Measurements from ENCODE around the gene SMCP. TPM values are rescaled to one million over a fixed set of nuclear protein-coding genes. Genes with fewer than 3 reads are reported as not detected.

SMCP gene, protein sequence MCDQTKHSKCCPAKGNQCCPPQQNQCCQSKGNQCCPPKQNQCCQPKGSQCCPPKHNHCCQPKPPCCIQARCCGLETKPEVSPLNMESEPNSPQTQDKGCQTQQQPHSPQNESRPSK
- total RNA-seq = not detected
- polyA plus RNA-seq = not detected
- long read RNA-seq, donor 1 = 0 reads
- long read RNA-seq, donor 2 = 0 reads

DNA sequence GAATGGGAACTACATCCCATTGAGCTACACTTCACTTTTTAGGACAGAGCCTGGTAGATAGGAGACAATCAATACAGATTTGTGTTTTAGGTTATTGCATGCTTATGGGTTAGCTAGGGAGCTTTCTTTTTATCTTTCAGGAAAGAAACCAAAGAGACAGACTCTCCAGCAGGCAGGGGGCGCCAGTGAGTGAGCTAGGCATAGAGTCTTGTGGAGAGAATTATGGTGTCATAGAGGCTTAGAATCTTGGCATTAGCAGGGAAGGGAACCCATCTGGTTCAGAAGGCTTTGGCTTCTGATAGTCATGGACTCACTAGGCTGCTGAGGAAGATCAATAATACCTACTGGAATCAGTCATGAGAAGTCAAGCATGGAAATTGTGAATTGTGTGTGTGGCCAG, at the start of gene SMCP:
Gene SMCP (plus strand): TSS at position 281 of the 400 bp plus-strand sequence. CDS start 6,101 bp downstream, outside the sequence.
- no peak for DNase-seq
- ATAC-seq (ENCODE audit: low FRiP score) = no peak
- H3K27ac ChIP-seq (ENCODE audit: low read depth in 1 of 2, low read length in 2 of 2) = no peak within 1 kb of the TSS
- no peaks in the 10 kb centered on the region for H3K36me3 ChIP-seq (ENCODE audit: control insufficient read depth in 1 of 2, insufficient read depth in 2 of 2, low read length in 1 of 2)
- no peaks in the 10 kb centered on the region for H3K27me3 ChIP-seq (ENCODE audit: control insufficient read depth in 1 of 2, insufficient read depth in 2 of 2, low read length in 1 of 2)
- WGBS, 2 donors = 10 to 11% methylated on average over 1 of the region's 1 CpG
- H3K4me1 ChIP-seq (ENCODE audit: control insufficient read depth in 1 of 2, insufficient read depth in 2 of 2, low read length in 2 of 2) = no peaks in the 10 kb centered on the region
- no peaks in the 10 kb centered on the region for H3K9me3 ChIP-seq (ENCODE audit: control insufficient read depth, low read length)
- intact Hi-C loops (cut with DNase I) = no loop called here
- H3K4me3 ChIP-seq (ENCODE audit: low read length in 2 of 2) = no peak within 1 kb of the TSS

DNA sequence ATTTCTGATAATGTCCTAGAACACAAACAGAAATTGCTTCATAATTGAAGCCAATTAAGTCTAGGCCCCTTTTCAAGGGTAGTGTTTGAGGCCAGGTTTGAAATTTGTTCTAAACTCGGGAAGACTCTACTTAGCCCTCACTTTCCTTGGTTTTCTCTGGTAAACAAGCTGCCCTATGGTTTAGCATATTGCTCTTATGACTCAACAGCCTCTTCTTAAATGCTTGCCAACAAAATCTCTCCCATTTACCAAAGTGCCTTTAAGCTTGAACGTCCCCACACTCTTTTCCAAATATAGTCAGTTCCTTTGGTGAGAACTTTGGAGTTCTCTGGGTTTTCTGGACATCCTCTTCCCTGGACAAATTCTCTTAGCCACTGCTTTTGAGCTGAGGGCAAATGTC, 41.3 kb upstream of the SMCP start:
- no peak overlapping the region for H3K4me3 ChIP-seq (ENCODE audit: low read length in 2 of 2)
- H3K9me3 ChIP-seq (ENCODE audit: control insufficient read depth, low read length) = no peaks in the 10 kb centered on the region
- H3K27ac ChIP-seq (ENCODE audit: low read depth in 1 of 2, low read length in 2 of 2) = no peak overlapping the region
- DNase-seq (no peak), ATAC-seq (ENCODE audit: low FRiP score) (no peak)
- intact Hi-C loops (cut with DNase I) = no loop called here
- no peaks in the 10 kb centered on the region for H3K27me3 ChIP-seq (ENCODE audit: control insufficient read depth in 1 of 2, insufficient read depth in 2 of 2, low read length in 1 of 2)
- 41 to 42% methylated on average over 2 of the region's 2 CpGs for WGBS, 2 donors
- H3K36me3 ChIP-seq (ENCODE audit: control insufficient read depth in 1 of 2, insufficient read depth in 2 of 2, low read length in 1 of 2) = no peaks in the 10 kb centered on the region
- H3K4me1 ChIP-seq (ENCODE audit: control insufficient read depth in 1 of 2, insufficient read depth in 2 of 2, low read length in 2 of 2) = no peaks in the 10 kb centered on the region

DNA sequence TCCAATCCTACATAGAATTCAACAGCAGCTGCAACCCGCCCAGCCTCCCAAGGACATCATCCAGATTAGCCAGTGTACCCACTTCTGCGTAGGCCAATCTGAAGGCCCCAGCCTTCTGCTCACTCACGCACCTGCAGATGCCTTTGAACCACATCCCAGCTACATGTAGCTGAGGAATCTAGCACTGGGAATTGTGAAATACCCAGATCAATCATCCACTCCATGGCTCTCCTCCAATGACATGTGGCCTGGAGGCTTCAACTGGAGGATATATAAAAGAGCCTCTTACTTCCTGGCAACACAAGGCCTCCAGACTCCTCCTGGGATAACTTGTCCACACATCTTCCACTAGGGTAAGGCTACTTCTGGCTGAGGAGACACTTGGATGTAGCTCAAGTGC, 35.6 kb upstream of the SMCP start, which contains the start of gene LCE6A:
Gene LCE6A (plus strand): TSS at position 301 of the 400 bp plus-strand sequence. CDS start 665 bp downstream, outside the sequence.
- intact Hi-C loops (cut with DNase I) = no loop called here
- DNase-seq (no peak), ATAC-seq (ENCODE audit: low FRiP score) (no peak)
- H3K36me3 ChIP-seq (ENCODE audit: control insufficient read depth in 1 of 2, insufficient read depth in 2 of 2, low read length in 1 of 2) = no peaks in the 10 kb centered on the region
- no peak within 1 kb of the TSS for H3K4me3 ChIP-seq (ENCODE audit: low read length in 2 of 2)
- no peaks in the 10 kb centered on the region for H3K27me3 ChIP-seq (ENCODE audit: control insufficient read depth in 1 of 2, insufficient read depth in 2 of 2, low read length in 1 of 2)
- H3K27ac ChIP-seq (ENCODE audit: low read depth in 1 of 2, low read length in 2 of 2) = no peak within 1 kb of the TSS
- 86 to 89% methylated on average over 3 of the region's 3 CpGs for whole genome bisulfite sequencing, 2 donors
- H3K4me1 ChIP-seq (ENCODE audit: control insufficient read depth in 1 of 2, insufficient read depth in 2 of 2, low read length in 2 of 2) = no peaks in the 10 kb centered on the region
- H3K9me3 ChIP-seq (ENCODE audit: control insufficient read depth, low read length) = no peaks in the 10 kb centered on the region

DNA sequence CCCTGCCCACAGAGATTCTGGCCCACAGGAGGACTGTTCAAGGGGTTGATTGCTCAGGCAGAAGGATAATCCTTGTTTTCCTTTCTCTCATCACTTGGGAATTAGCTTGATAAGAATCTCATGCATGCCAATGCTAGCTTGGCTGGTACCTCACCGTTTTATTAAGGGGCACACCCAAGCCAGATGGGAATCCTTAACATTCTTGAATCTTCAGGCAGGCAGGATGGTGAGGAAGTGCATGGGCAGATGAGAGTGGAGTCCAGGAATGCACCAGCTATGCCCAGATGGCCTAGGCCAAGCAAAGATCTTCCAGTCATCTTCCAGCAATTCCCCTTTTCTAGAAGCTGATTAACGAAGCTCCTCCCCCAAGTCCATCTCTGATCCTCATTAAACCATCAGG, 22.5 kb upstream of the SMCP start:
- Histone ChIP-seq H3K4me3 (ENCODE audit: low read length in 2 of 2) (no peak overlapping the region), H3K4me1 (ENCODE audit: control insufficient read depth in 1 of 2, insufficient read depth in 2 of 2, low read length in 2 of 2) (no peaks in the 10 kb centered on the region), H3K27ac (ENCODE audit: low read depth in 1 of 2, low read length in 2 of 2) (no peak overlapping the region), H3K36me3 (ENCODE audit: control insufficient read depth in 1 of 2, insufficient read depth in 2 of 2, low read length in 1 of 2) (no peaks in the 10 kb centered on the region), H3K27me3 (ENCODE audit: control insufficient read depth in 1 of 2, insufficient read depth in 2 of 2, low read length in 1 of 2) (no peaks in the 10 kb centered on the region), H3K9me3 (ENCODE audit: control insufficient read depth, low read length) (peaks cover 1% of the 10 kb centered on the region)
- intact Hi-C loops (cut with DNase I) = no loop called here
- ATAC-seq (ENCODE audit: low FRiP score) (no peak), DNase-seq (no peak)
- WGBS, 2 donors = 46 to 47% methylated on average over 2 of the region's 2 CpGs

DNA sequence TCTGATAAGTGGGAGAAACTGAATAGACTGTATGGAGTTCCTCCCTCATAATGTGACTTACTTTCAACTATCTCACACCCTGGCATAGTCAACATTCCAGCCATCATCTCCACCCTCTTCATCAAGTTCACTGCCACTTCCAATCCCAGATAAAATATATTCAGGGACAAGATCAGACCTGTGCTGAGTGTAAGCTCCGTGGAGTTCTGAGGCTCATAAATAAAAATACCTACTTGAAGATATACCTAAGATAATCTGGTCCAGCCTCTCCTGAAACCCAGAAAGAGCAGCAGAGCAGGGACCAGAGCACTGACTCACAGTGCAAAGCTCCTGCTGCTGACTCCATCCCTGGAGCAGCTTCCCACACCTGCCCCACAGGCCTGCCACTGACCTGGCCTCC, 20.1 kb upstream of the SMCP start:
- Histone ChIP-seq H3K27ac (ENCODE audit: low read depth in 1 of 2, low read length in 2 of 2) (no peak overlapping the region), H3K36me3 (ENCODE audit: control insufficient read depth in 1 of 2, insufficient read depth in 2 of 2, low read length in 1 of 2) (no peaks in the 10 kb centered on the region), H3K27me3 (ENCODE audit: control insufficient read depth in 1 of 2, insufficient read depth in 2 of 2, low read length in 1 of 2) (no peaks in the 10 kb centered on the region), H3K9me3 (ENCODE audit: control insufficient read depth, low read length) (peaks cover 1% of the 10 kb centered on the region), H3K4me1 (ENCODE audit: control insufficient read depth in 1 of 2, insufficient read depth in 2 of 2, low read length in 2 of 2) (no peaks in the 10 kb centered on the region), H3K4me3 (ENCODE audit: low read length in 2 of 2) (no peak overlapping the region)
- WGBS, 2 donors = 70 to 76% methylated on average over 1 of the region's 1 CpG
- intact Hi-C loops (cut with DNase I) = no loop called here
- ATAC-seq (ENCODE audit: low FRiP score) (no peak), DNase-seq (no peak)

DNA sequence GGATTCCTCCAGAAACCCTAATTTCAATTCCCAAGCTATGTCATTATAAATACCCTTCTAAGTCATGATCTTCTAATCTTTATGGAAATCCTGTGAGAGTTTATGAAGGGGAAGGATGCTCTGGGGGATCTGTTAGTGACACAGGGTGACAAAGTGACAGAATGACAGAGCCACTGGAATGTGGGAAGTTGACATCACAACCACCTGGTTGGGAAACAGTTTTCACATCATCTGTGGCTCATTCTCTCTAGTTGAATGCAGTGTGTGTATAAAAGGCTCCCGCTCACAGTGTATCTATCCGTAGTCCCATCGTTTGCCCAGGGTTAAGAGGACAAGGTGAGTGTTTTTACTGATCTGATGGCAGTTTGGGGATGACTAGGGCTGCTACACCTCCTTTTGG, 18.4 kb upstream of the SMCP start, which contains the start of gene LCE7A:
Gene LCE7A (plus strand): TSS at position 301 of the 400 bp plus-strand sequence. CDS start 702 bp downstream, outside the sequence.
- no peaks in the 10 kb centered on the region for H3K36me3 ChIP-seq (ENCODE audit: control insufficient read depth in 1 of 2, insufficient read depth in 2 of 2, low read length in 1 of 2)
- 84 to 87% methylated on average over 3 of the region's 3 CpGs for WGBS, 2 donors
- no peak within 1 kb of the TSS for H3K27ac ChIP-seq (ENCODE audit: low read depth in 1 of 2, low read length in 2 of 2)
- DNase-seq = no peak
- intact Hi-C loops (cut with DNase I) = no loop called here
- no peak for ATAC-seq (ENCODE audit: low FRiP score)
- no peaks in the 10 kb centered on the region for H3K9me3 ChIP-seq (ENCODE audit: control insufficient read depth, low read length)
- H3K4me3 ChIP-seq (ENCODE audit: low read length in 2 of 2) = no peak within 1 kb of the TSS
- H3K4me1 ChIP-seq (ENCODE audit: control insufficient read depth in 1 of 2, insufficient read depth in 2 of 2, low read length in 2 of 2) = no peaks in the 10 kb centered on the region
- H3K27me3 ChIP-seq (ENCODE audit: control insufficient read depth in 1 of 2, insufficient read depth in 2 of 2, low read length in 1 of 2) = no peaks in the 10 kb centered on the region

DNA sequence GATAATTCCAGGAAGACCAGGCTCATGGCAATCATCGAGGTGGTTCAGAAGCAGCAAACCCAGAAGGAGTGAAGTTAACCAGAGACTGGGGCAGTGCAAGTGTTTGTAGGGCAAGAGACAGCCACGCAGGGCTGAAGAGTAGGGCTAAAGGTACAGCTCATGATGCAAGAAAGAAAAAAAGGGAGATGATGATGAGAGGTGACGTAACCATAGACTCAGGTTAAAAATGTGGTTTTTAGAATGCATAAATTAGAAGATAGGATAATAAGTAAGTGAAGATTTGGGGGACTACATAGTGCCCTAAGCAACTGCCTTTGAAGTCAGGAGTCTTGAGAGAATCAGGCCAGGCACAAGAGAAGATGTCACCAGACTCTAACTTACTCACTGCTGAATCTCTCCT, 18.0 kb upstream of the SMCP start:
- no peaks in the 10 kb centered on the region for H3K9me3 ChIP-seq (ENCODE audit: control insufficient read depth, low read length)
- no peaks in the 10 kb centered on the region for H3K36me3 ChIP-seq (ENCODE audit: control insufficient read depth in 1 of 2, insufficient read depth in 2 of 2, low read length in 1 of 2)
- no peak overlapping the region for H3K4me3 ChIP-seq (ENCODE audit: low read length in 2 of 2)
- H3K4me1 ChIP-seq (ENCODE audit: control insufficient read depth in 1 of 2, insufficient read depth in 2 of 2, low read length in 2 of 2) = no peaks in the 10 kb centered on the region
- intact Hi-C loops (cut with DNase I) = no loop called here
- no peak for ATAC-seq (ENCODE audit: low FRiP score)
- no peak for DNase-seq
- no peak overlapping the region for H3K27ac ChIP-seq (ENCODE audit: low read depth in 1 of 2, low read length in 2 of 2)
- 69 to 77% methylated on average over 3 of the region's 3 CpGs for WGBS, 2 donors
- no peaks in the 10 kb centered on the region for H3K27me3 ChIP-seq (ENCODE audit: control insufficient read depth in 1 of 2, insufficient read depth in 2 of 2, low read length in 1 of 2)

DNA sequence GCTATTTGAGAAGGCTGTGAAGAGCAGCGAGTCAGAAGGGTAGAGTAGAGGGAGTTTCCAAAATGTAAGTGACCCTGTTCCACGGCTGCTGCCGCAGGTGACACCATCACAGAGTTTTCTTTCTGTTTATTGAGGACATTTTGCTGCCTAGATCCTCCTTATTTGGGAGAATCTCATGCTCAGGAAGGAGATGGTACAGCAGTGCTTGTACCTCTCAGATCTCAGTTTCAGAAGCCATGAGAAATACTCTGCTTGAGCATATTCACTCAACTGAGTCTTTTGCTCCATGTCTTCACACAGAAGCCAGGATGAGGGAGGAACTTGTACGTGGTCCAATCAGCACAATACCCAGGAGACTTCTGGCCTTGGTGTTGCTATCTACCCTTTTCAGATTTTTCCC, 16.7 kb upstream of the SMCP start:
- intact Hi-C loops (cut with DNase I) = no loop called here
- whole genome bisulfite sequencing, 2 donors = 70 to 73% methylated on average over 4 of the region's 4 CpGs
- H3K36me3 ChIP-seq (ENCODE audit: control insufficient read depth in 1 of 2, insufficient read depth in 2 of 2, low read length in 1 of 2) = no peaks in the 10 kb centered on the region
- no peaks in the 10 kb centered on the region for H3K9me3 ChIP-seq (ENCODE audit: control insufficient read depth, low read length)
- DNase-seq (no peak), ATAC-seq (ENCODE audit: low FRiP score) (no peak)
- H3K27ac ChIP-seq (ENCODE audit: low read depth in 1 of 2, low read length in 2 of 2) = no peak overlapping the region
- H3K27me3 ChIP-seq (ENCODE audit: control insufficient read depth in 1 of 2, insufficient read depth in 2 of 2, low read length in 1 of 2) = no peaks in the 10 kb centered on the region
- H3K4me3 ChIP-seq (ENCODE audit: low read length in 2 of 2) = no peak overlapping the region
- no peaks in the 10 kb centered on the region for H3K4me1 ChIP-seq (ENCODE audit: control insufficient read depth in 1 of 2, insufficient read depth in 2 of 2, low read length in 2 of 2)

DNA sequence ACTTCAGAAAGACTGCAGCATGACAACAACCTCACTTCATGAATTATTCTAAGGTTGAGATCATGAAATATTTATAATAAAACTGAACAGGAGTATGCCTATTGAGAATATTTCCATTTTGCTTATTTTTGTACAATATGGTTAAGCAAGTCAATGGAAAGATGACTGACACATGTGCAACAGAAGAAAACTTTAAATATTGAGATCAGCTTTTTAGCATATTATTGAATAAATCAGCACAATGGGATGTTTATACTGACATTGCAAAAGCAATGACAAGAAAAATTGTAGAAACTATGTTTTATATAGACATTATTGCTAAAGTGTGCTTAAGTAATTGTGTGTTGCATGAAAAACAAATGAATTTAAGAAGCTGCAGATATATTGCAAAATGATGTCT, 13.7 kb upstream of the SMCP start:
- intact Hi-C loops (cut with DNase I) = no loop called here
- no peaks in the 10 kb centered on the region for H3K9me3 ChIP-seq (ENCODE audit: control insufficient read depth, low read length)
- ATAC-seq (ENCODE audit: low FRiP score) = no peak

More for the DNA sequence above, 13.7 kb upstream of the SMCP start:
- H3K4me3 ChIP-seq (ENCODE audit: low read length in 2 of 2) = no peak overlapping the region
- no peak overlapping the region for H3K27ac ChIP-seq (ENCODE audit: low read depth in 1 of 2, low read length in 2 of 2)
- H3K27me3 ChIP-seq (ENCODE audit: control insufficient read depth in 1 of 2, insufficient read depth in 2 of 2, low read length in 1 of 2) = no peaks in the 10 kb centered on the region
- DNase-seq = no peak
- no peaks in the 10 kb centered on the region for H3K36me3 ChIP-seq (ENCODE audit: control insufficient read depth in 1 of 2, insufficient read depth in 2 of 2, low read length in 1 of 2)
- H3K4me1 ChIP-seq (ENCODE audit: control insufficient read depth in 1 of 2, insufficient read depth in 2 of 2, low read length in 2 of 2) = no peaks in the 10 kb centered on the region

Measured in aorta (tissue), 5 donors.